ENCODE results near the gene HAUS6. TPM values are rescaled to one million over a fixed set of nuclear protein-coding genes. Genes with fewer than 3 reads are reported as not detected.

Gene HAUS6
- total RNA-seq, 4 donors from 2014 or later: 1.5 to 26.0 (median 14.4) TPM

- no peak for TF ChIP-seq CTCF (IDR thresholded peaks at IDR 0.05)
- TF ChIP-seq POLR2A (IDR thresholded peaks at IDR 0.05): no peak
- peak overlapping the region; percentile 94 to 96 for H3K27ac ChIP-seq
- DNase-seq: no peak
- peak overlapping the region; percentile 55 to 85 for H3K4me3 ChIP-seq
- no peaks in the 10 kb centered on the region for H3K9me3 ChIP-seq
- peaks cover 5 to 11% of the 10 kb centered on the region in 2 donors for H3K4me1 ChIP-seq
- H3K36me3 ChIP-seq: no peaks in the 10 kb centered on the region
- intact Hi-C loops (cut with DNase I; ENCODE audit: low total_unique reads): no loop called here
- no peaks in the 10 kb centered on the region for H3K27me3 ChIP-seq
Observed at GRCh38 chr9:19049917-19050636, 52.6 kb downstream of the HAUS6 start.

- H3K4me3 ChIP-seq: peak within 1 kb of the TSS; percentile 55 to 85
- H3K9me3 ChIP-seq: no peaks in the 10 kb centered on the region
- peaks cover 5 to 11% of the 10 kb centered on the region in 2 donors for H3K4me1 ChIP-seq
- H3K36me3 ChIP-seq: no peaks in the 10 kb centered on the region
- TF ChIP-seq CTCF (IDR thresholded peaks at IDR 0.05): peak; percentile 83 to 88 (median 88)
- TF ChIP-seq POLR2A (IDR thresholded peaks at IDR 0.05): peak; percentile 87
- no peaks in the 10 kb centered on the region for H3K27me3 ChIP-seq
- peak; percentile 94 to 95 for DNase-seq
- H3K27ac ChIP-seq: peak within 1 kb of the TSS; percentile 94 to 96
- intact Hi-C loops (cut with DNase I; ENCODE audit: low total_unique reads): no loop called here
Observed at GRCh38 chr9:19048966-19049916, 53.5 kb downstream of the HAUS6 start, which contains the start of gene RRAGA. Gene RRAGA, plus strand, starts transcription at chr9:19049427. Its CDS starts 233 bp downstream, at chr9:19049660.

- DNase-seq: no peak
- intact Hi-C loops (cut with DNase I; ENCODE audit: low total_unique reads): no loop called here
- Histone ChIP-seq H3K4me3 (no peak overlapping the region), H3K9me3 (no peaks in the 10 kb centered on the region), H3K36me3 (no peaks in the 10 kb centered on the region), H3K4me1 (no peaks in the 10 kb centered on the region), H3K27ac (no peak overlapping the region), H3K27me3 (no peaks in the 10 kb centered on the region)
- TF ChIP-seq CTCF (IDR thresholded peaks at IDR 0.05) (no peak), POLR2A (IDR thresholded peaks at IDR 0.05) (no peak)
Observed at GRCh38 chr9:19036611-19037010, 66.1 kb downstream of the HAUS6 start.

GRCh38 chr9:19033015-19033414 lies 69.7 kb downstream of the HAUS6 start, which contains the start of gene SAXO1:
Gene SAXO1, minus strand, starts transcription at chr9:19033209. Its CDS starts 301 bp downstream, at chr9:19032908.
- no peak for DNase-seq
- intact Hi-C loops (cut with DNase I; ENCODE audit: low total_unique reads): no loop called here
- Histone ChIP-seq H3K27ac (no peak within 1 kb of the TSS), H3K9me3 (no peaks in the 10 kb centered on the region), H3K27me3 (no peaks in the 10 kb centered on the region), H3K4me3 (no peak within 1 kb of the TSS), H3K36me3 (no peaks in the 10 kb centered on the region), H3K4me1 (peaks cover 0 to 7% of the 10 kb centered on the region in 2 donors)
- no peak for TF ChIP-seq CTCF (IDR thresholded peaks at IDR 0.05)

Measured in uterus (tissue), 4 donors.